ENCODE results near the gene ASB1. TPM values are rescaled to one million over a fixed set of nuclear protein-coding genes. Genes with fewer than 3 reads are reported as not detected.

ASB1 gene
- total RNA-seq, 1 experiment from 2014 or later: 46.0 TPM

GRCh38 chr2:238387332-238387731, 39.4 kb upstream of the ASB1 start:
- Histone ChIP-seq H3K9ac (ENCODE audit: extremely low read depth, insufficient read length, low read length) (no peak overlapping the region), H2BK20ac (ENCODE audit: low read depth, low read length, poor library complexity, severe bottlenecking) (no peak overlapping the region), H2AFZ (ENCODE audit: low read length) (no peak overlapping the region), H2BK15ac (ENCODE audit: low read depth, low read length) (no peak overlapping the region), H3T11ph (ENCODE audit: low read length) (no peak overlapping the region), H4K5ac (ENCODE audit: insufficient read length, low read depth, low read length) (no peak overlapping the region), H3K23ac (ENCODE audit: insufficient read length, low read depth, low read length) (no peak overlapping the region), H2BK120ac (ENCODE audit: low read depth, low read length, poor library complexity, severe bottlenecking) (no peak overlapping the region), H2AK5ac (ENCODE audit: insufficient read length, low read length) (no peak overlapping the region), H3K4me1 (ENCODE audit: insufficient read depth, low read length) (no peaks in the 10 kb centered on the region), H2BK12ac (ENCODE audit: insufficient read length, low read depth, low read length) (no peak overlapping the region), H3K27me3 (ENCODE audit: insufficient read depth, low read length) (no peaks in the 10 kb centered on the region), H3K14ac (ENCODE audit: insufficient read depth, low read length) (no peak overlapping the region), H3K4me2 (ENCODE audit: insufficient read depth, insufficient read length, low read length) (no peak overlapping the region), H4K91ac (ENCODE audit: insufficient read length, low read depth, low read length) (no peak overlapping the region), H3K9me3 (ENCODE audit: control insufficient read depth, low read depth, low read length) (no peaks in the 10 kb centered on the region), H3K56ac (ENCODE audit: insufficient read length, low read depth, low read length) (no peak overlapping the region), H3K18ac (ENCODE audit: insufficient read length, low read depth, low read length) (no peak overlapping the region), H3K4ac (ENCODE audit: low read depth, low read length) (no peak overlapping the region), H3K79me2 (ENCODE audit: insufficient read depth, low read length) (no peaks in the 10 kb centered on the region), H4K8ac (replicated peaks; ENCODE audit: insufficient read length, low read depth, low read length) (no peak overlapping the region), H3K79me1 (ENCODE audit: insufficient read depth, low read depth, low read length, poor library complexity, severe bottlenecking) (no peaks in the 10 kb centered on the region), H3K23me2 (ENCODE audit: insufficient read length, low read depth, low read length, poor library complexity, severe bottlenecking) (no peaks in the 10 kb centered on the region), H4K20me1 (ENCODE audit: control insufficient read depth, insufficient read depth, insufficient read length) (no peaks in the 10 kb centered on the region), H3K27ac (ENCODE audit: insufficient read length, low read depth, low read length) (no peak overlapping the region), H2BK5ac (ENCODE audit: insufficient read length, low read length) (no peak overlapping the region)
- Mint-ChIP-seq H3K4me1 (no peaks in the 10 kb centered on the region), H3K36me3 (ENCODE audit: insufficient read depth in 1 of 3, low read depth in 3 of 3) (peaks cover 15 to 17% (median 15%) of the 10 kb centered on the region in 3 experiments; a peak in 6 of 7 replicates), H3K4me3 (no peak overlapping the region), H3K27me3 (ENCODE audit: low read depth) (no peaks in the 10 kb centered on the region; the same call in 1 of the 2 replicates), H3K9me3 (peaks cover 2 to 7% of the 10 kb centered on the region in 2 experiments; a peak in 2 of 5 replicates), H3K27ac (no peak overlapping the region)
- WGBS (ENCODE audit: extremely low coverage, insufficient read length, low lambda C conversion rate): no CpG with 5 or more reads among the region's 4 CpGs
- TF ChIP-seq CTCF (conservative IDR thresholded peaks at IDR 0.05): no peak
- no peak for DNase-seq
